HL-60/S4 (cell line): ENCODE results near the gene MYO1B.

Source experiments
- in situ Hi-C: fragments of 300-500 bp; cut with MboI; formaldehyde crosslinking; loops from 2 replicates; pipeline ENCODE4 v1.14.3; 2022; ENCODE audit warnings: low sequenced_read_pairs

The MYO1B gene

GRCh38 chr2:191355170-191355758 is 110.1 kb downstream of the MYO1B start:
- in situ Hi-C loops, result no loop called here

DNA sequence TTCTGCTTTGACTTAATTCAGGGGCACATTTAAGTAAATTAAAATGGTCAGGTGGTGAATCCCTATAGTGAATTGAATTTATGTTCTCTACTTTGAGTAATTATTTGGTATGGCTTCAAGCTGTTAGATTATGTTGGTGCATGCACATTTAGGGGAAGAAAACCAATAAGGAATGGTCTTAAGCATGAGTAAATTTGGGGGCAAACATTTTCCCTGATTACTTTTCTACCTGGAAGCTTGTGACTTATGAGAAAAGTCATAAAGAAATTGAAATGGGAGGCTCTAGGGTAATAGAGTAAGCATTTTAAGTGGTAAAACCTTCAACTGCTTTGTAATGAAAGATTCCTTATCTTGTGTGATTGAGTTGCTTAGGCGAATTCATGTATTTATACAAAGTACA is 112.5 kb downstream of the MYO1B start:
- in situ Hi-C loops, result no loop called here

DNA sequence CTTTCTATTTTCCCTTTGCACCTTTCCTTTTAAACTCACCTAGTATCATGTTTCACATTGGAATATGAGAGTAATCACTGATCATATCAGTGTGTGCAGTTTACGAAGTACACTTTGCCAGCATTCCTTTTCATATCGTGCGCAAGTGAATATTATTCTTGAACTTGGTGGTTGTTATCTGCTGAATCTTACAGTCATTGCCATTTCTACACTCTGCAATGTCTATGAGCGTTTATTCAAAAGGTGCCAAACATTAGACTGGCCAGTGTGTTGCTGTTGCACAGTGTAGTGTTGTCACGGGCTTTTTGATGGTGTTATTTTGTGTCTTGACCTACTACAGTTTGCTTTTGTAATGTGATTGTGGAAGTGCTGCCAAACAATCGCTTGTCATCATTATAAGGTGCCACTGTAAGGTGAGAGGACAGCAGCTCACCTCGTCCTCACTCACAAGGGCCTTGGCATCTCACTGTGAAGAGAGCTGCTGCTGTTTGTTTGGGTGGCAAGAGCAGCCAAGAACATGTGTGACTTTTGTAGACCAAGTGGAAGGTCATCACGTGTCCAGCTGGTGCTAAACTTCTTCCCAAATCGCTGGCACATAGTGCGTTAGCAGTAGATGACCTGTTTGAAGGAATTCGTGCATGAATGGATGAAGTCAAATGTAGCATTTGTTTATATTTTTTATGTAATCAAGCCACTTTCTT is 113.3 kb downstream of the MYO1B start:
- in situ Hi-C loops, result no loop called here

DNA sequence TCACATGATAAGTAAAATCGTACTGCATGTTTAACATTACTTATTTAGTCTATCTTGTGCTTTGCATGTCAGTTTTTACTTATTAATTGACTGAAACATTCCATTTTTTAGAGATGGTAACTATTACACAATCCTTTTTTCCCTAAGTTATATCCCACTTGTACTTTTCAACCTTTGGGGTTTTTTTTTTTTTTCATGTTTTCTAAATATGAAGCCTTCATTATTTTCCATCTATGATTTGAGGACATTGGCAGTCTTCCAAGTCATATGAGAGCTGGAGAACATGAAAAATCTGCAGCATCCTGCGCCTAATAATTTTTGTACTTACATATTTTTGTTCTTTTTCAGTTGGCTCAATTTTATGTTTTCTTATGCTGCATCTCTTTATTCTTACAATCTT is 113.9 kb downstream of the MYO1B start:
- in situ Hi-C loops, result no loop called here

DNA sequence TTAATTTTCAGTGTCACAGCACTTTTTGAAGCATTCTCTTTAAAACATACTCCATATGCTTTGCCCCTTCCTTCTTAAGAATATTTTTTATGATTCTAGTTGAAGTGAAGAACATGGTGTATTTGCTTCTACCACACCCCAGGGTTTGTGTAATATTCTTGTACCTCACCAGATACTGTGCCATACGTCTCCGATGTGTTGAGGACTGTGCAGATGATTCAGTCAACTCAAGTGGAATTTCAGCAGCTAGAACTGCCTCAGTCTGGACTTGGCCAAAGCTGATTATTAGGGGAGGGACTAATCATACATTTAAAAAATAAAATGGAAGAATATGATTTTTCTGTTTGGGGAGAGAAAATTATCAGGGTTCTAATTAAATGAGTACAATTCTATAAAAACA is 115.7 kb downstream of the MYO1B start:
- in situ Hi-C loops, result no loop called here

DNA sequence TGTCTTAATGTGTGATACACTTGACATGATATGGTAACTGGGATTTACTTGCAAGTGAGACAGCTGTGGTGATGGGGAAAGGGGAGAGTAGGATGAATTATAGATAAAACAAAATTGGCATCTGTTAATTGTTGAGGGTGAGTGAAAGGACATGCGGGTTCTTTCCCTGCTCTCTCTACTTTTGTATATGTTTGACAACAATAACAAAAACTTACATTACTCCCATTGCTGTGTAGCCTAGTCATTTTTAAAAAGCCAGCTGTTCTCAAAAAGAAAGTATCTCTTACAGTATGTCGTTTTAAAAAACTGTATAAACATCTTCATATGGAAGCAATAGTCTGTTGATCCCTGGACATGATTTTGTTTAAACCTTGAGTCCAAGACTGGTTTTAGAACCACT is 117.6 kb downstream of the MYO1B start:
- in situ Hi-C loops, result no loop called here

GRCh38 chr2:191363267-191363666 is 118.1 kb downstream of the MYO1B start:
- in situ Hi-C loops, result no loop called here

GRCh38 chr2:191365089-191365488 is 119.9 kb downstream of the MYO1B start:
- in situ Hi-C loops, result no loop called here

DNA sequence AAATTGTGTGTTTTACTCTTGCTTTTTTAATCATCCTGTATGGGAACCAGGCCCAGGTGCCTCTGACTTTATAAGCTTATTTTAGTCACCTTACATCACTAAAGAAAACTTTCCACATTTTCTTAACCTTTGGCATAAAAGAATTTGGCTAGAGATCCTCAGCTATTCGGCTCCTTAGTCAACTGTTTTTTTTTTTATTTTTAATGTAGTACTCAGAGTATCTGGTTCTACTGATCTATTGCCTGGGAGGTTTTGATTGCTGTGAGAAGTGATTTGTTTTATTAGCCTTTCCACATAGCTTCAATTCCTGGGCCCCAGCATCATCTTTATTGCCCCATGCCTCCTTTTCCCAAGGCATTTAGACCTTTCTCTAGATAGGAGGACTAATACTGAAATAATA is 121.0 kb downstream of the MYO1B start:
- in situ Hi-C loops, result no loop called here

GRCh38 chr2:191369034-191369433 is 123.8 kb downstream of the MYO1B start:
- in situ Hi-C loops, result no loop called here

DNA sequence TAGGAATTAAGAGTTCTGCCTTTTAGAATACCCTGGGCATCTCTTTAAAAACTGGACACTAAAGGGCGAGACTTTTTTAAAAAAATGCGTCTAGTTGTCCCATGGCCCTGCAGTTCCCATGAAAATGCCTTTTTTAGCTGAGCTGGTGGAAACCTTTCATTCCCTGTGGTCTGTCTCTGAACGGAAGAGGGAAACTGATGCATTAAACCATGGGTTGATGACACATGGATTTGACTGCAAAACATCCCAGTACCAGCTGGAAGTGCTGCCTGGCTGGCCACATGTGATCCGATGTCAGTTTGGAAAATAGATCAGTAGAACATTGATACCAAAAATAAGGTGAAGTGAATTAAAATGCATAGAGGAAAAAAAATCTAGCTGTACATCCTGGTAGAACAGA is 129.2 kb downstream of the MYO1B start:
- in situ Hi-C loops, result no loop called here

DNA sequence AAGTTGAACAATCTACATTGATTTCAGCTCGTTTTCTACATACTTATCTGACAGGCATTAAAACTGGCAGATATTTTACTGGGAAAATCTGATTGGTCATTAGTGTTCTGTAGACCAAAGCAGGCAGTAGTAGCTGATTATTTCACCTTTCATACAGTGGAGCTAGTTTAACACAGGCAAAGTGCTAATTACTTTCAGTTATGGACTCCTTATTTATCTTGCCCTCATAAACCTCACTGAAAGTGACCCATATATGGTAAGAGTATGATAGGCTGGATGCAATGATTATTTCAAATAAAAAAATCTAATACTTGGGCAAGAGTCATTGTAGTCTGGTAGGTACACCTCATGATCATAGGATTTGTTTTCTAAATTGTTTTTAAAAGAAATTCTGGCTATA is 129.7 kb downstream of the MYO1B start:
- in situ Hi-C loops, result no loop called here

DNA sequence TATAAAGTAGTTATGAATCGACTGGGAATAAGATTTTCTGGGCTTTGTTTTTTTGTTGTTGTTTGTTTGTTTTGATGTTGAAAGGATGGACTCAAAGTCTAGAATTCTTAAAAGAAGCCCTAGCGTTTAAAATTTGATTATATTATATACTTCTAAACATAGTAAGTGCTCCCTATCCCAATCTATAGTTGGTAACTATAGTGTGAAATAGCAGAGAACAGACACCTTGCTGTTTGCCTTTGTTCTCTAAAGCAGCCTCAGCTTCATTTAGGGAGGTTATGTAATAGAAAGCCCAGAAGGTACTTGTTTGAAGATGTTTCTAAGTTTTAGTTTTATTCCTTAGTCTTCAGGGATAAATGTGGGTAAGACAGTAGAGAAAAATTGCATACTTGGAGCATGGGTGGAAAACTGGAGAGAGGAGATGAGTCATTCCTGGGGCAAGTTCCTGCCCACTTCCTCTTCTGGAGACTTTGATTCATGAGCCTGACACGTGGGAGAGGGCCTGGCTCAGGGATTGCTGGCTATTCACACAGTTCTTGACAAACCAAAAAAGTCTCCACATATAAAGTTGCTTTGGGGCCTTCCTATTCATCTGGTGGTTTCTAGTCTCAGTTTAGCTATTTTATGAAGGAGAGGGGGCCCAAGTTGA is 131.9 kb downstream of the MYO1B start:
- in situ Hi-C loops, result no loop called here

DNA sequence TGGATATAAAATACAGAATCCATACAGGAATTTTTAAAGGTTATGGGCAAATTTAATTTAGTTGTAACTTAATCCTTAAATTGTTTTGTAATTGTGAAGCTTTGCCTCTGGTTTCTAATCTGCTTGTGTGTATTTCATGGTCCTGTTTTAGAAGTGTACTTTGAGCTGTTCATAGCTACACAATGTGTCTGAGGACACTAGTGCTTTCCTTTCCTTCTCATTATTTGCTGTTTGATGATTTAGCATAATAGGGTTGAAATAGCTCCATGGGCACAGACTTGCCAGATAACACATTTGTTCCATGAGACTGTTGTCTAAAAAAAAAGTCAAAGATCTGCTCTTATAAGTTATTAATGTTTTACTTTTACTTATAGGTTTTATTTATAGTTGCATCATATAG is 134.2 kb downstream of the MYO1B start:
- in situ Hi-C loops, result no loop called here

DNA sequence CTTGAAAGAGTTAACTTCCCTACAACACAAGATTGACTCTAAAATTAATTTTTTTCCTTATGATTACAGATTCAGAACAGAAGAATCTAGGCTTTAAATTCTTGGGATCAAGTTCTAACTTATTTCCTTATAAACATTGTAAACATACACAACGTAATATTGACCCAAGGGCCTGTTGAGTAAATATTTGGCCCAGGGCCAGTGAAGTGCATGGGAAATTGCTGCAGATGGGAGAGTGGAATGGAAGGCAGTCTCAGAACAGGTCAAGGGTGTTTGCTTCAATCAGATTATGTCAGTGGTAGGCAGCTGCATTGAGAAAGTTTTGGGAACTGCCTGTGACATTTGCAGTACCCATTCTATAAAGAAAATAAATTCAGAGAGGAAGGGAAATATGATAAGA is 137.6 kb downstream of the MYO1B start:
- in situ Hi-C loops, result no loop called here

GRCh38 chr2:191383486-191383885 is 138.3 kb downstream of the MYO1B start:
- in situ Hi-C loops, result no loop called here

DNA sequence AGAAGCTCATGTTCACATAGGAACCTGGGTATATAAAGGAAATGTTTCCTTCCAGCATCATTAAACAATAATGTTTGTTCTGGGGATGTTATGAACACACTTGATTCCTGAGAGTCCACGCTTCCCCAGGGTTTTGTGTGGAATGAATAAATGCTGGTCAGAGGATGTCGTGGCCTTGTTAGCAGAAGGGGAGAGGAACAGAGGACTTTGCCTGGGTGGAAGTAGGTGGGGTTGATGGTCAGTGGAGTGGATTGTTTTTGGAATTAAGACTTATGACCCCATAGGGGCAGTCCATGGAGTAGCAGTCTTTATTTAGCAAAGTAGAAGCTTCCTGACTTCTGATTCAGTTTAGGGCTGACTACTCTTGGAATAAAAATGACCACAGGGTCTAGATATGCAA is 139.6 kb downstream of the MYO1B start:
- in situ Hi-C loops, result no loop called here

DNA sequence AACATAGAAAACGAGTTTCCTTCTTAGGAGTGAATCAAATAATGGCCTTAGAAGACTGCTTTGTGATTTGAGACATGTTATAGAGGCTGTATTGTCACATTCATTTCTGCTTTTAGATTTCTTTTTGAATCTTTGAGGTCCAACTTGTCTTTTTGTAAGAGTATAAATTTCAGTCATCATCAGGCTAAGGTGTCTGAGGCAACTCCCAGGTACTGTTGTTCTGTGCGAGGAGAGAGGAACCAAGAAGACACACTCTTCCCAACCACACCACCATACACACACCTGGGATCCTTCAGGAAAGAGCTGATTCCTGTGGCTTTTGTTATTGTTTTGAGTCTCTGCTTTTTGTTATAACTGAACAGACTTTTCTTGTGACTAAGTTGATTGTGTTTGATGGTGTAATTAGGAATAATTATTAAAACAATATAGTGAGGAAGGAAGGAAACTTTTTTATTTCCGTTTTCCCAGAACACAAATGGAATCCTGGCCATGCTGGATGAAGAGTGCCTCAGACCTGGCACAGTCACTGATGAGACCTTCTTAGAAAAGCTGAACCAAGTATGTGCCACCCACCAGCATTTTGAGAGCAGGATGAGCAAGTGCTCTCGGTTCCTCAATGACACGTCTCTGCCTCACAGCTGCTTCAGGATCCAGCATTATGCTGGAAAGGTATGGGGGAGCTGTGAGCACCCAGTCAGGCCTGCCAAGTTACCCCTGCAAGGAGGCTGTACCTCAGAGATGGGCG is 140.4 kb downstream of the MYO1B start:
- in situ Hi-C loops, result no loop called here

DNA sequence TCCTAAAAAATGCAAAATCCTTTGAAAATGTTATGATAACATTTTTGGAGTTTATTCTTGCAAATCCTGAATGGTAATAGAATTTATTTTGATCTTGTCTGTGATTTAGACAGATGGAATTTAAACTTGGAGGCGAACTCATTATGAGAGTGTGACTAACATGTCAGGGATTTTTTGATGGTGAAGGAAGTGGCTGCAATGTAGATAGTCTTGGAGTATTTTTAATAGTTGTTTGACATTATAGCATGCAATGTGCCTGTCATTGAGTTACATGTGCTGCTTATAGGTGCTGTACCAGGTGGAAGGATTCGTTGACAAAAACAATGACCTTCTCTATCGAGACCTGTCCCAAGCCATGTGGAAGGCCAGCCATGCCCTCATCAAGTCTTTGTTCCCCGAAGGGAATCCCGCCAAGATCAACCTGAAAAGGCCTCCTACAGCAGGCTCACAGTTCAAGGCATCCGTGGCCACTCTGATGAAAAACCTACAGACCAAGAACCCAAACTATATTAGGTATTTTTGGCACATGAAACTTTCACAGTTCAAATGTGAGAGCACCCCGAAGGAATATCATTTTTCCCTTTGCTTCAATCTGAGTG is 141.8 kb downstream of the MYO1B start:
- in situ Hi-C loops, result no loop called here

- in situ Hi-C loops, result no loop called here
These were observed 144.1 kb downstream of the MYO1B start for GRCh38 chr2:191389288-191389687.

DNA sequence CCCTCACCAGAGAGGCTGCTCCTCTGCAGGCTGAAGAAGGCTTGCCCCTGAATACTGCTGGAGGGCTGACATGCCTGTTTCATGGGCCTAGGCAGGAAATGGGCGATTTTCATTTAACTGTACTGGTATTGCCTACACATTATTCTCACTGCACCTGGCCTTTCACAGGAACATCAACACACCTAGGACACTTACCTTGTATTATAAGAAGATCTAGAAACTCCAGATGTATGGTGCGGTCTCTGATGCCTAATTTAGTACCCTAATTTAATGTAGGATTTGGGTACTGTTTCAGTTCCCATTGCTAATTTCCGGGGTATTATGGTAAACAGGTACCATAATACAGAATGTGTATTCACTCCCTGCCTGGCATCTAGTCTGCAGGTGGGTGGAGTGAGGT is 146.0 kb downstream of the MYO1B start:
- in situ Hi-C loops, result no loop called here
